ENCODE data around the gene BCR. TPM values are rescaled to one million over a fixed set of nuclear protein-coding genes. Genes with fewer than 3 reads are reported as not detected.

BCR gene
- total and polyA plus RNA-seq, 2 donors from 2014 or later: 45.0 to 97.7 TPM

DNA sequence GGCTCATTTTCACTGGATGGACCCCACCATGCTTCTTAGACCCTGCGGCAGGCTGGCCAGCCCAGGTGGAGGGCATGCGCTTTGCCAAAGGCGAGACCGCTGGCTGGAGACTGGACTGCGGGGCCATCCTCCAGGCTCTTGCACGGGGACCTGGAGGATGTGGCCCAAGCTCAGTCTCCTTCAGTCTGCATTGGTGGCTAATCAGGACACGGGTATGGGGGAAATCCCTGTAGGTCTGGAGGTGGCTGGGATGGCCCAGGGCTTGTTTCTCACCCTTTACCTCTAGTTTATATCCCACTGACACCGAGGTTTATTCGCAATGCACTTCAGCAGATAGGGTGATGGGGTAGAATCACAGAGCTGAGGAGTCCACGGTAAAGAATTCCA, 45.0 kb downstream of the BCR start:
- TF ChIP-seq CTCF (IDR thresholded peaks at IDR 0.05; ENCODE audit: borderline replicate concordance, extremely low read depth, insufficient read depth): no peak
- Histone ChIP-seq H3K9ac (ENCODE audit: low read length in 3 of 3) (no peak overlapping the region), H3K27ac (ENCODE audit: low read depth in 2 of 2, low read length in 2 of 2) (peak overlapping the region; percentile 19 to 75), H3K4me3 (ENCODE audit: low read length in 3 of 3) (no peak overlapping the region), H3K9me3 (ENCODE audit: control insufficient read depth in 2 of 3, insufficient read depth in 1 of 3, low read length in 3 of 3) (peaks cover 0 to 4% (median 0%) of the 10 kb centered on the region in 3 donors), H3K4me1 (ENCODE audit: control insufficient read depth in 2 of 3, insufficient read depth in 2 of 3, low read depth in 1 of 3, low read length in 3 of 3) (peaks cover 0 to 48% (median 31%) of the 10 kb centered on the region in 3 donors), H3K36me3 (ENCODE audit: control insufficient read depth in 2 of 3, insufficient read depth in 3 of 3, low read length in 3 of 3) (no peaks in the 10 kb centered on the region), H3K27me3 (ENCODE audit: control insufficient read depth, insufficient read depth, low read length) (no peaks in the 10 kb centered on the region)
- FAIRE-seq (no peak), DNase-seq (peak in 1 of 5 donors; percentile 40)
- intact Hi-C loops (cut with DNase I): no loop called here

- intact Hi-C loops (cut with DNase I): no loop called here
- no peak overlapping the region for H3K4me3 ChIP-seq (ENCODE audit: low read length in 3 of 3)
- no peak overlapping the region for H3K9ac ChIP-seq (ENCODE audit: low read length in 3 of 3)
- H3K27ac ChIP-seq (ENCODE audit: low read depth in 2 of 2, low read length in 2 of 2): peak overlapping the region; percentile 73 to 76
- no peak for TF ChIP-seq CTCF (IDR thresholded peaks at IDR 0.05; ENCODE audit: borderline replicate concordance, extremely low read depth, insufficient read depth)
- no peaks in the 10 kb centered on the region for H3K36me3 ChIP-seq (ENCODE audit: control insufficient read depth in 2 of 3, insufficient read depth in 3 of 3, low read length in 3 of 3)
- peaks cover 0 to 42% (median 27%) of the 10 kb centered on the region in 3 donors for H3K4me1 ChIP-seq (ENCODE audit: control insufficient read depth in 2 of 3, insufficient read depth in 2 of 3, low read depth in 1 of 3, low read length in 3 of 3)
- FAIRE-seq (no peak), DNase-seq (peak in 1 of 5 donors; percentile 89)
- no peaks in the 10 kb centered on the region for H3K27me3 ChIP-seq (ENCODE audit: control insufficient read depth, insufficient read depth, low read length)
- H3K9me3 ChIP-seq (ENCODE audit: control insufficient read depth in 2 of 3, insufficient read depth in 1 of 3, low read length in 3 of 3): peaks cover 0 to 4% (median 0%) of the 10 kb centered on the region in 3 donors
Observed at GRCh38 chr22:23225724-23226496, 45.6 kb downstream of the BCR start.

DNA sequence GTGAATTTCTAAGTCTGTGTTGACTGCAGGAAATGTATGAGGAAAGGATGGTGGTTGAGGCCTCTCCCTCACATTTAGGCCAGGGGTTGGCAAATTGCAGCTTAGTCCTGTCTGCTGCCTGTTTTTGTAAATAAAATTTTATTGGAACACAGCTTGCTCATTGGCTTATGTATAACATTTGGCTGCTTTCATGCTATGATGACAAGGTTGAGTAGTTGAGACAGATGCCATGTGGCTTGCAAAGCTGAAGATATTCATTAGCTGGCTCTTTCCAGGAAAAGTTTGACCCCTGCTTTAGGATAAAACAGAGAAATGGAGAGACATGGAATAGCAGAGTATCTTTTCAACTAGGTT, 46.2 kb downstream of the BCR start:
- H3K4me3 ChIP-seq (ENCODE audit: low read length in 3 of 3): no peak overlapping the region
- intact Hi-C loops (cut with DNase I): no loop called here
- FAIRE-seq (no peak), DNase-seq (no peak)
- no peaks in the 10 kb centered on the region for H3K27me3 ChIP-seq (ENCODE audit: control insufficient read depth, insufficient read depth, low read length)
- TF ChIP-seq CTCF (IDR thresholded peaks at IDR 0.05; ENCODE audit: borderline replicate concordance, extremely low read depth, insufficient read depth): no peak
- H3K4me1 ChIP-seq (ENCODE audit: control insufficient read depth in 2 of 3, insufficient read depth in 2 of 3, low read depth in 1 of 3, low read length in 3 of 3): peaks cover 0 to 40% (median 27%) of the 10 kb centered on the region in 3 donors
- H3K36me3 ChIP-seq (ENCODE audit: control insufficient read depth in 2 of 3, insufficient read depth in 3 of 3, low read length in 3 of 3): no peaks in the 10 kb centered on the region
- peak overlapping the region; percentile 73 to 76 for H3K27ac ChIP-seq (ENCODE audit: low read depth in 2 of 2, low read length in 2 of 2)
- no peak overlapping the region for H3K9ac ChIP-seq (ENCODE audit: low read length in 3 of 3)
- peaks cover 0 to 4% (median 0%) of the 10 kb centered on the region in 3 donors for H3K9me3 ChIP-seq (ENCODE audit: control insufficient read depth in 2 of 3, insufficient read depth in 1 of 3, low read length in 3 of 3)
